OCI-LY7 (cell line): ENCODE data around the gene LMO2. TPM values are rescaled to one million over a fixed set of nuclear protein-coding genes. Genes with fewer than 3 reads are reported as not detected.
"Not testable (repeated sequence)": the region's sequence is repeated elsewhere in the genome, so short reads cannot be mapped to it uniquely, and the experiment has no call there.

Experiments
- BruUV-seq: library from RNA; stranded (reverse); fragments of 400-500 nt; replicated peaks from 2 replicates; lab custom pipeline; 2021; lab: Mats Ljungman, UMichigan
- CTCF ChIA-PET: fragments of 300-600 bp; sonication (Branson Sonifier 250); formaldehyde crosslinking; loops from one replicate; lab custom pipeline; 2022; ENCODE audit warnings: antibody characterized with exemption; ENCODE audit not compliant: unreplicated experiment; lab: Charles Lee
- POLR2A ChIA-PET: fragments of 300-600 bp; sonication (Branson Sonifier 250); formaldehyde crosslinking; loops from one replicate; lab custom pipeline; 2022; ENCODE audit warnings: antibody characterized with exemption; lab: Charles Lee
- DNase-seq: peaks from one replicate; pipeline ENCODE4 v3.0.0-alpha.2; 2015; ENCODE audit warnings: low spot score
- H2AFZ ChIP-seq: fragments of 200-600 bp; sonication (generic), shearing (Covaris generic); 2 replicates; pipeline ENCODE4 v1.6.1; 2014; ENCODE audit warnings: mild to moderate bottlenecking, antibody characterized with exemption, low read length, moderate library complexity
- H3K27ac ChIP-seq: fragments of 200-600 bp; sonication (generic); 2 replicates; pipeline ENCODE4 v1.5.1; 2014; ENCODE audit warnings: mixed run types, low read depth, mild to moderate bottlenecking, moderate library complexity, low read length, inconsistent platforms; ENCODE audit not compliant: poor library complexity, severe bottlenecking
- H3K36me3 ChIP-seq: fragments of 200-600 bp; sonication (generic); 2 replicates; pipeline ENCODE4 v1.6.1; 2014; ENCODE audit warnings: mild to moderate bottlenecking, antibody characterized with exemption, low read length, moderate library complexity, mixed read lengths; ENCODE audit not compliant: insufficient read depth
- H3K4me1 ChIP-seq: fragments of 200-600 bp; sonication (generic); 2 replicates; pipeline ENCODE4 v1.5.1; 2014; ENCODE audit warnings: mild to moderate bottlenecking, low read length; ENCODE audit not compliant: insufficient read depth, poor library complexity, severe bottlenecking
- H3K4me2 ChIP-seq: fragments of 200-600 bp; sonication (generic); 2 replicates; pipeline ENCODE4 v1.6.1; 2014; ENCODE audit warnings: mild to moderate bottlenecking, low read length
- H3K4me3 ChIP-seq: fragments of 200-600 bp; sonication (generic); 2 replicates; pipeline ENCODE4 v1.5.1; 2014; ENCODE audit warnings: mild to moderate bottlenecking, low read depth, low read length; ENCODE audit not compliant: poor library complexity, severe bottlenecking
- H3K79me2 ChIP-seq: fragments of 200-600 bp; sonication (generic); 2 replicates; pipeline ENCODE4 v1.6.1; 2016; ENCODE audit warnings: low read depth, mild to moderate bottlenecking, low read length, moderate library complexity, mixed read lengths; ENCODE audit not compliant: insufficient read depth
- H3K9me2 ChIP-seq: fragments of 200-600 bp; sonication (generic); 2 replicates; pipeline ENCODE4 v1.6.1; 2016; ENCODE audit warnings: mild to moderate bottlenecking, low read length, mixed read lengths; ENCODE audit not compliant: insufficient read depth
- H3K9me3 ChIP-seq: fragments of 200-600 bp; sonication (generic); 2 replicates; pipeline ENCODE4 v1.6.1; 2014; ENCODE audit warnings: mild to moderate bottlenecking, mixed run types, low read length, mixed read lengths
- H4K20me1 ChIP-seq: fragments of 200-600 bp; sonication (generic); 2 replicates; pipeline ENCODE4 v1.6.1; 2014; ENCODE audit warnings: mild to moderate bottlenecking, antibody characterized with exemption, low read length, moderate library complexity, mixed read lengths; ENCODE audit not compliant: insufficient read depth
- EZH2phosphoT487 ChIP-seq: fragments of 200-600 bp; sonication (generic); IDR thresholded peaks from 2 replicates; pipeline ENCODE4 v1.6.1; 2018; ENCODE audit warnings: low read depth, borderline replicate concordance, mild to moderate bottlenecking, mixed run types, antibody characterized with exemption, low read length, moderate library complexity, mixed read lengths
- intact Hi-C: fragments of 100-400 bp; cut with micrococcal nuclease; formaldehyde crosslinking; loops from one replicate; pipeline ENCODE4 v1.10.0; 2022; ENCODE audit not compliant: unreplicated experiment
- total RNA-seq, 2 experiments: library from RNA; depleted of rRNA in 1 of 2; stranded (reverse); fragments of >200 nt in 1 of 2; shearing (Covaris generic) in 1 of 2; gene quantifications; 2 replicates each; pipeline ENCODE4 v1.2.3, GENCODE V29; 2014 to 2022
- TF ChIP-seq, protein P1 (sequence below): fragments of 200-600 bp; sonication (generic); conservative IDR thresholded peaks from 2 replicates; pipeline ENCODE4 v1.5.1; 2014; ENCODE audit warnings: mild to moderate bottlenecking, antibody characterized with exemption, low read length, moderate library complexity, mixed read lengths

Gene LMO2
- total RNA-seq, 2 experiments from 2014 or later, result 0.89 TPM; not detected in 1

- POLR2A ChIA-PET, result interaction anchor here (0.6 kb wide), 3 partner anchors 13 to 168 kb away, joined by 3 to 5 read pairs (median 3); no protein-coding TSS in a partner anchor
- H3K9me2 ChIP-seq, result no peaks in the 10 kb centered on the region
- intact Hi-C loops, result no loop called here
These were observed 49.5 kb downstream of the LMO2 start for GRCh38 chr11:33842236-33842915.

GRCh38 chr11:33838234-33838633 lies 53.6 kb downstream of the LMO2 start:
- BruUV-seq, result not testable (repeated sequence)

More at GRCh38 chr11:33842236-33842915, 49.5 kb downstream of the LMO2 start:
- CTCF ChIA-PET, result no interaction called here
- Histone ChIP-seq H3K36me3 (no peaks in the 10 kb centered on the region), H4K20me1 (no peaks in the 10 kb centered on the region), H3K4me2 (no peak overlapping the region), H3K9me3 (no peaks in the 10 kb centered on the region), H3K79me2 (no peaks in the 10 kb centered on the region), H3K4me1 (no peaks in the 10 kb centered on the region), H2AFZ (no peak overlapping the region), H3K4me3 (no peak overlapping the region), H3K27ac (no peak overlapping the region)
- DNase-seq, result no peak
- TF ChIP-seq, protein P1, sequence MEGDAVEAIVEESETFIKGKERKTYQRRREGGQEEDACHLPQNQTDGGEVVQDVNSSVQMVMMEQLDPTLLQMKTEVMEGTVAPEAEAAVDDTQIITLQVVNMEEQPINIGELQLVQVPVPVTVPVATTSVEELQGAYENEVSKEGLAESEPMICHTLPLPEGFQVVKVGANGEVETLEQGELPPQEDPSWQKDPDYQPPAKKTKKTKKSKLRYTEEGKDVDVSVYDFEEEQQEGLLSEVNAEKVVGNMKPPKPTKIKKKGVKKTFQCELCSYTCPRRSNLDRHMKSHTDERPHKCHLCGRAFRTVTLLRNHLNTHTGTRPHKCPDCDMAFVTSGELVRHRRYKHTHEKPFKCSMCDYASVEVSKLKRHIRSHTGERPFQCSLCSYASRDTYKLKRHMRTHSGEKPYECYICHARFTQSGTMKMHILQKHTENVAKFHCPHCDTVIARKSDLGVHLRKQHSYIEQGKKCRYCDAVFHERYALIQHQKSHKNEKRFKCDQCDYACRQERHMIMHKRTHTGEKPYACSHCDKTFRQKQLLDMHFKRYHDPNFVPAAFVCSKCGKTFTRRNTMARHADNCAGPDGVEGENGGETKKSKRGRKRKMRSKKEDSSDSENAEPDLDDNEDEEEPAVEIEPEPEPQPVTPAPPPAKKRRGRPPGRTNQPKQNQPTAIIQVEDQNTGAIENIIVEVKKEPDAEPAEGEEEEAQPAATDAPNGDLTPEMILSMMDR, result no peak
- no peak for TF ChIP-seq EZH2phosphoT487
- BruUV-seq, result no TSS peak

DNA sequence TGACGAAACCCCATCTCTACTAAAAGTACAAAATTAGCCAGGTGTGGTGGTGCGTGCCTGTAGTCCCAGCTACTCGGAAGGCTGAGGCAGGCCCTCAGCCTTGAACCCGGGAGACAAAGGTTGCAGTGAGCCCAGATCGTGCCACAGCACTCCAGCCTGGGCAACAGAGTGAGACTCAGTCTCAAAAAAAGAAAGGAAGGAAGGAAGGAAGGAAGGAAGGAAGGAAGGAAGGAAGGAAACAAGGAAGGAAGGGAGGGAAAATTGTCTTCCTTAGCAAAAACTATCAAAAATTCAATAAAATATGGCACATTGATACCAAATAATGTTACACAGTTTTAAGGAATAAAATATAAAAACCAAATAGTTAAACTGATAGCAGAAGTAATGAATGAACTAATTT lies 54.5 kb downstream of the LMO2 start:
- DNase-seq, BruUV-seq, H3K4me2 ChIP-seq, H3K4me1 ChIP-seq, H4K20me1 ChIP-seq, H3K36me3 ChIP-seq, H3K27ac ChIP-seq, intact Hi-C loops, CTCF ChIA-PET, H3K9me2 ChIP-seq, H3K4me3 ChIP-seq, H3K9me3 ChIP-seq, H3K79me2 ChIP-seq, H2AFZ ChIP-seq: not testable (repeated sequence)
- POLR2A ChIA-PET, result interaction anchor here (0.9 kb wide), 1 partner anchor 13 kb away, joined by 3 read pairs; no protein-coding TSS in a partner anchor

More at GRCh38 chr11:33838234-33838633, 53.6 kb downstream of the LMO2 start:
- intact Hi-C loops, H3K4me2 ChIP-seq, H2AFZ ChIP-seq, H3K9me2 ChIP-seq, POLR2A ChIA-PET, H3K27ac ChIP-seq, H3K9me3 ChIP-seq, DNase-seq, CTCF ChIA-PET, H3K4me3 ChIP-seq, H3K36me3 ChIP-seq, H3K79me2 ChIP-seq, H4K20me1 ChIP-seq, H3K4me1 ChIP-seq: not testable (repeated sequence)
